Mesendoderm (in vitro differentiated cells): ENCODE data around the gene CEMIP.

Experiments
- DNase-seq: peaks from one replicate; pipeline ENCODE4 v3.0.0; 2013
- H2AK5ac ChIP-seq: 2 replicates; pipeline ENCODE4 v1.6.1; 2013; ENCODE audit warnings: low read length, inconsistent platforms
- H2BK120ac ChIP-seq: 2 replicates; pipeline ENCODE4 v1.6.1; 2013; ENCODE audit warnings: low read depth, mild to moderate bottlenecking, low read length, moderate library complexity, mixed read lengths
- H2BK15ac ChIP-seq: replicated peaks from 2 replicates; pipeline ENCODE4 v1.6.1; 2013; ENCODE audit warnings: low read depth, mild to moderate bottlenecking, moderate library complexity
- H2BK5ac ChIP-seq: 2 replicates; pipeline ENCODE4 v1.6.1; 2013; ENCODE audit warnings: low read length, inconsistent platforms
- H3K18ac ChIP-seq: 2 replicates; pipeline ENCODE4 v1.6.1; 2013; ENCODE audit warnings: mild to moderate bottlenecking, low read length, mixed read lengths
- H3K23ac ChIP-seq: one replicate; pipeline ENCODE4 v1.6.1; 2013; ENCODE audit warnings: low read length
- H3K27ac ChIP-seq: 2 replicates; pipeline ENCODE4 v1.5.1; 2013; ENCODE audit warnings: low read depth, mild to moderate bottlenecking, inconsistent platforms, low read length, moderate library complexity
- H3K27me3 ChIP-seq: 2 replicates; pipeline ENCODE4 v1.6.1; 2013; ENCODE audit warnings: low read length, control low read depth, mild to moderate bottlenecking, inconsistent platforms; ENCODE audit not compliant: insufficient read depth, poor library complexity
- H3K36me3 ChIP-seq: 2 replicates; pipeline ENCODE4 v1.6.1; 2013; ENCODE audit warnings: low read length, inconsistent platforms; ENCODE audit not compliant: control insufficient read depth, insufficient read depth
- H3K4ac ChIP-seq: one replicate; pipeline ENCODE4 v1.6.1; 2013; ENCODE audit warnings: low read depth, mild to moderate bottlenecking, low read length, moderate library complexity
- H3K4me1 ChIP-seq: 2 replicates; pipeline ENCODE4 v1.6.1; 2013; ENCODE audit warnings: low read depth, low read length, inconsistent platforms; ENCODE audit not compliant: control insufficient read depth
- H3K4me2 ChIP-seq: 2 replicates; pipeline ENCODE4 v1.6.1; 2013; ENCODE audit warnings: low read length
- H3K4me3 ChIP-seq: 2 replicates; pipeline ENCODE4 v1.5.1; 2013; ENCODE audit warnings: mild to moderate bottlenecking, low read length
- H3K56ac ChIP-seq: one replicate; pipeline ENCODE4 v1.6.1; 2013; ENCODE audit warnings: low read length
- H3K79me1 ChIP-seq: 2 replicates; pipeline ENCODE4 v1.6.1; 2013; ENCODE audit warnings: low read length, inconsistent platforms
- H3K79me2 ChIP-seq: 2 replicates; pipeline ENCODE4 v1.6.1; 2013; ENCODE audit warnings: mild to moderate bottlenecking, low read length; ENCODE audit not compliant: control insufficient read depth, insufficient read depth
- H3K9ac ChIP-seq: 2 replicates; pipeline ENCODE4 v1.6.1; 2013; ENCODE audit warnings: low read length, inconsistent platforms
- H4K5ac ChIP-seq: one replicate; pipeline ENCODE4 v1.6.1; 2013; ENCODE audit warnings: low read length
- H4K8ac ChIP-seq: one replicate; pipeline ENCODE4 v1.6.1; 2013; ENCODE audit warnings: low read depth, mild to moderate bottlenecking, control low read depth, low read length, moderate library complexity
- WGBS: extraction: QIAGEN DNeasy Blood & Tissue Kit; methylation state at CpG from one replicate; pipeline ENCODE4 v1.1.7; 2013; ENCODE audit warnings: low lambda C conversion rate, missing lambda C conversion rate; ENCODE audit not compliant: insufficient coverage; ENCODE audit errors: extremely low coverage; 5-methylcytosine and 5-hydroxymethylcytosine counted together

Gene CEMIP

DNA sequence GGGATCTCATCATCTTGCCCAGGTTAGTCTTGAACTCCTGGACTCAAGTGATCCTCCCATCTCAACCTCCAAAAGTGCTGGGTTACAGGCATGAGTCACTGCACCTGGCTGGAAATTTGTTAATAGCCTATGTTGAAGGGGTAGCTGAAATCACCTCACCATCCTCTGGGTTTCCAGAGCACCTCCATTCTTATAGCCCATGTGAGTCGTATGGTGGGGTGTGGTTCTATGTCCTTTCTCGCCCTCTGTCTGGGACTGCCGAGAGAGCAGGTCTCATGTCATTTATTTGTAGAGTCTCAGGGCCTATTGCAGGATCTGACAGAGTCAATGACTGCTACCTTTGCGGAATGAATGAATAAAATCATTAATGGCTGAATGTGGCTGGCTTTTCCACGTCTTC is 20.9 kb downstream of the CEMIP start:
- H3K27ac ChIP-seq: no peak overlapping the region
- H3K18ac ChIP-seq: no peak overlapping the region
- H2BK120ac ChIP-seq: no peak overlapping the region
- WGBS: no CpG with 5 or more reads among the region's 5 CpGs
- H3K4ac ChIP-seq: no peak overlapping the region
- H3K23ac ChIP-seq: no peak overlapping the region
- no peak for DNase-seq
- H3K4me2 ChIP-seq: no peak overlapping the region
- no peaks in the 10 kb centered on the region for H3K4me1 ChIP-seq
- H3K36me3 ChIP-seq: no peaks in the 10 kb centered on the region
- no peaks in the 10 kb centered on the region for H3K27me3 ChIP-seq
- no peak overlapping the region for H2AK5ac ChIP-seq
- H3K79me2 ChIP-seq: no peaks in the 10 kb centered on the region
- no peak overlapping the region for H4K8ac ChIP-seq
- H3K56ac ChIP-seq: no peak overlapping the region
- H4K5ac ChIP-seq: no peak overlapping the region
- H3K4me3 ChIP-seq: no peak overlapping the region
- no peak overlapping the region for H2BK15ac ChIP-seq
- no peaks in the 10 kb centered on the region for H3K79me1 ChIP-seq
- H3K9ac ChIP-seq: no peak overlapping the region
- no peak overlapping the region for H2BK5ac ChIP-seq

DNA sequence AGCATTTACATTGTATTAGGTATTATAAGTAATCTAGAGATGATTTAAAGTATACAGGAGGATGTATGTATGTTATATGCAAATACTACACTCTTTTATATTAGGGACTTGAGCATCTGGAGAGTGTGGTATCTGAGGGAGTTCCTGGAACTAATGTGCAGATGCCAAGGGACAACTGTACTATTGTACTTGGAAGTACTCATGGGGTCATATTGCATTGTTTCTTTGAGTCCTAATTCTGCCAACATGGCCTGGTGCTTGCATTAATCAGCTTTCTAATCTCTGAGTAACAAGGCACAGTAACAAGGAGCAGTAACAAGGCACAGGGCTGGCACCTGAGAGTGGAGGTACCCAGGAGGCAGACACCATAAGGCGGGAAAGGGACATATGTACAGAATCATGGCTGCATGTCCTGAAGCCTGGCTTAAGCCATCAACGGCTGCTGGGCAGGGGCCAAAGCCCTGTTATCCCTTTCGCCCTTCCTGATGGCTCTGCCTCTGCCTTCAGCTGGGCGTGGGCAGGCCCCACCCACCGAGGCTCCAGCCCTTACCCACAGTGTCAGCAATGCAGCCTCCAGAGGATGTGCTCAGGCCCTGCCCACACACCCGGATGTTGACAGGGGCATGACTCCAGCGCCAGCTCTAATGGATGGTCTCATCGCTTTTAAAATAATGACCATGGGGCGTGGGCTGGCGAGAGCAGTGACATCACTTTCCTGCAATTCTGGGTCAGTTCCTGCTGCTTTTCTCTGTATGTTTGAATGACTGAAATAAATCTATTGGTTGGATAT is 22.9 kb downstream of the CEMIP start:
- Histone ChIP-seq H2BK5ac (no peak overlapping the region), H3K36me3 (no peaks in the 10 kb centered on the region)
- DNase-seq: no peak

DNA sequence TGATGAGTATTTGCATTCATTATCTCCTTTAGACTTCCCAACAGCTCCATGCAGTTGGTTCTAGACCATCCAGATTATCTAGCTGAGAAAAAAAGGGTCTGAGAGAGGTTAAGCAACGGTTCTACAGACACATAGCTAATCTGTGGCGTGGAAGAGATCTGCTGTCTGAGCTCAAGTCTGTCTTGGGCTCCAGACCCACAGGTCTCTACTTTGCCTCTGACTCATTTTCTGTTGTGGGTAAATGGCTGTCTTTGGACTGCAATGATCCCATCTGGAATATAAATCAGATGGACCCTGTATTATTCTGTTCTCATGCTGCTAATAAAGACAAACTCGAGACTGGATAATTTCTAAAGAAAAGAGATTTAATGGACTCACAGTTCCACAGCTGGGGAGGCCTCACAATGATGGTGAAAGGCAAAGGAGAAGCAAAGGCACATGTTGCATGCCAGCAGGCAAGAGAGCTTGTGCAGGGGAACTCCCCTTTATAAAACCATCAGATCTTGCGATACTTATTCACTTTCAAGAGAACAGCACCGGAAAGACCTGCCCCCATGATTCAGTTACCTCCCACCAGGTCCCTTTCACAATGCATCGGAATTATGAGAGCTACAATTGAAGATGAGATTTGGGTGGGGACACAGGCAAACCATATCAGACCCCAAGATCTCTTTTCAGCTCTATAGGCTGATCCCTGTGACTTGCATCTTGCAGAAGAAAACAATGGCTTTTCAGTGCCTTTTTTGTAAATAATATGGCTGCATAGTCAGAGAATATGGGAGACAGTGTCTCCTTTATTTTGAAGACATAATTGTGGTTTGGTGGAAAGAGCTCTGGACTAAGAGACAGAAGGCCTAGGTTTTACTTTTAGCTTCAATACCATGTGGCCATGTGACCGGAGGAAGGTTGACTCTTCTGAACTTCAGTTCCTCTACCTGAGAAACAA is 24.7 kb downstream of the CEMIP start:
- DNase-seq: no peak
- Histone ChIP-seq H4K5ac (no peak overlapping the region), H3K36me3 (no peaks in the 10 kb centered on the region), H2AK5ac (no peak overlapping the region), H3K4me2 (no peak overlapping the region), H3K4me3 (no peak overlapping the region), H3K79me1 (no peaks in the 10 kb centered on the region), H3K4ac (no peak overlapping the region), H3K27me3 (no peaks in the 10 kb centered on the region), H3K4me1 (no peaks in the 10 kb centered on the region), H3K23ac (no peak overlapping the region), H2BK5ac (no peak overlapping the region), H3K27ac (no peak overlapping the region), H3K18ac (no peak overlapping the region), H2BK120ac (no peak overlapping the region), H2BK15ac (no peak overlapping the region), H3K9ac (no peak overlapping the region), H3K79me2 (no peaks in the 10 kb centered on the region), H3K56ac (no peak overlapping the region), H4K8ac (no peak overlapping the region)
- no CpG with 5 or more reads among the region's 7 CpGs for whole genome bisulfite sequencing

More for the DNA sequence above, 22.9 kb downstream of the CEMIP start:
- Histone ChIP-seq H3K4me2 (no peak overlapping the region), H3K79me2 (no peaks in the 10 kb centered on the region), H3K4me1 (no peaks in the 10 kb centered on the region), H2BK120ac (no peak overlapping the region), H3K27me3 (no peaks in the 10 kb centered on the region), H3K79me1 (no peaks in the 10 kb centered on the region), H3K23ac (no peak overlapping the region), H3K56ac (no peak overlapping the region), H4K8ac (no peak overlapping the region), H3K4ac (no peak overlapping the region), H2BK15ac (no peak overlapping the region), H2AK5ac (no peak overlapping the region), H3K18ac (no peak overlapping the region), H3K9ac (no peak overlapping the region), H4K5ac (no peak overlapping the region), H3K27ac (no peak overlapping the region), H3K4me3 (no peak overlapping the region)
- WGBS: no CpG with 5 or more reads among the region's 10 CpGs

DNA sequence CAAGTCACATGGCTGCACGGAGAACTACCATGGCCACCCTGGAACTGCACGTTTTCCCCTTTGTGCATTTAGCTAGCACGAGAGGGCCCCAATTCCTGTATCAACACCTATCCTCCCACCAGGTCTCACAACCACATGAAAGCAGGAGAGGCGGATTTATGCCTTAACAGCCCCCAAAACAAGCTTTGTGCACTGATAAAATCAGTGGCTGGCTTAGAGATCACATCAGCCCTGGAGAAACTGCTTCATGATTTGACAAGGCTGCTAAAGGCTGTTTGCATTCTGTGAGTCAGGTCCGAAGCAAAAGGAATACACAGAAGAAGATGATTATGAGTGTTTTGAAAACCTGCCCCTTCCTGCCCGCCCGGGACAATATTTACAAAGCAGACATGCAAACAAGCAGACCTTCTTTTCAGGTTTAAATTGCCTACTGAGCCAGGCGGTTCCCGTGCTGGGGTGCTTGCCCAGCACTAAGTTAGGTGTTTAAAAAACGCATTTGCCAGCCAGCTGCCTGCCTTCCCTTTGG is 25.9 kb downstream of the CEMIP start:
- no peak overlapping the region for H4K8ac ChIP-seq
- H2BK5ac ChIP-seq: no peak overlapping the region
- H3K18ac ChIP-seq: no peak overlapping the region
- H3K4me2 ChIP-seq: no peak overlapping the region
- H3K56ac ChIP-seq: no peak overlapping the region
- H2BK15ac ChIP-seq: no peak overlapping the region
- DNase-seq: no peak
- H3K27me3 ChIP-seq: no peaks in the 10 kb centered on the region
- no CpG with 5 or more reads among the region's 10 CpGs for WGBS
- H3K23ac ChIP-seq: no peak overlapping the region
- H3K36me3 ChIP-seq: no peaks in the 10 kb centered on the region
- H2AK5ac ChIP-seq: no peak overlapping the region
- no peak overlapping the region for H2BK120ac ChIP-seq
- no peaks in the 10 kb centered on the region for H3K4me1 ChIP-seq
- no peaks in the 10 kb centered on the region for H3K79me2 ChIP-seq
- H3K4me3 ChIP-seq: no peak overlapping the region
- no peak overlapping the region for H3K27ac ChIP-seq
- no peak overlapping the region for H3K4ac ChIP-seq
- H3K79me1 ChIP-seq: no peaks in the 10 kb centered on the region
- H4K5ac ChIP-seq: no peak overlapping the region
- no peak overlapping the region for H3K9ac ChIP-seq

- H3K56ac ChIP-seq: no peak overlapping the region
- no peaks in the 10 kb centered on the region for H3K27me3 ChIP-seq
- H2BK15ac ChIP-seq: no peak overlapping the region
- no CpG with 5 or more reads among the region's 9 CpGs for WGBS
- H3K18ac ChIP-seq: no peak overlapping the region
- H4K8ac ChIP-seq: no peak overlapping the region
- H3K79me1 ChIP-seq: no peaks in the 10 kb centered on the region
- no peak overlapping the region for H3K27ac ChIP-seq
- H3K4me2 ChIP-seq: no peak overlapping the region
- DNase-seq: no peak
- no peak overlapping the region for H2AK5ac ChIP-seq
- H3K4ac ChIP-seq: no peak overlapping the region
- no peaks in the 10 kb centered on the region for H3K36me3 ChIP-seq
- no peak overlapping the region for H3K9ac ChIP-seq
- H4K5ac ChIP-seq: no peak overlapping the region
- H3K4me3 ChIP-seq: no peak overlapping the region
- H2BK5ac ChIP-seq: no peak overlapping the region
- no peak overlapping the region for H2BK120ac ChIP-seq
- no peaks in the 10 kb centered on the region for H3K79me2 ChIP-seq
- no peak overlapping the region for H3K23ac ChIP-seq
- H3K4me1 ChIP-seq: no peaks in the 10 kb centered on the region
Measured at GRCh38 chr15:80811781-80812315, 32.7 kb downstream of the CEMIP start.
